Activated CD4-positive, alpha-beta T cell treated with anti-CD3 and anti-CD28 coated beads, Interleukin-2, amount 50 U/mL, for 48 hours (primary cell): ENCODE data around the gene P2RX4.
A peak's percentile ranks its signal among the peaks of the same experiment; 100 is the strongest.
"Not testable (repeated sequence)": the region's sequence is repeated elsewhere in the genome, so short reads cannot be mapped to it uniquely, and the experiment has no call there.

Source experiments
- DNase-seq, 2 experiments: peaks; one replicate each; pipeline ENCODE4 v3.0.0-alpha.2; 2020

P2RX4 gene

GRCh38 chr12:121209624-121210572, at the start of gene P2RX4:
Gene P2RX4 (plus strand): TSS chr12:121210129. CDS start chr12:121210165, 36 bp downstream.
- DNase-seq: peak; percentile 88 to 90

- no peak for DNase-seq
These were observed 47.5 kb upstream of the P2RX4 start for GRCh38 chr12:121162384-121162783.

GRCh38 chr12:121162985-121163384, 46.9 kb upstream of the P2RX4 start:
- DNase-seq: no peak

- not testable (repeated sequence) for DNase-seq
These were observed 45.1 kb upstream of the P2RX4 start for GRCh38 chr12:121164839-121165238.

GRCh38 chr12:121165316-121165715, 44.6 kb upstream of the P2RX4 start:
- no peak for DNase-seq

GRCh38 chr12:121166356-121166755, 43.6 kb upstream of the P2RX4 start:
- DNase-seq: no peak

- no peak for DNase-seq
These were observed 42.6 kb upstream of the P2RX4 start for GRCh38 chr12:121167232-121167820.

GRCh38 chr12:121167951-121168350, 42.0 kb upstream of the P2RX4 start:
- no peak for DNase-seq

GRCh38 chr12:121170151-121170550, 39.8 kb upstream of the P2RX4 start:
- DNase-seq: no peak

- DNase-seq: no peak
These were observed 39.2 kb upstream of the P2RX4 start for GRCh38 chr12:121170611-121171260.

GRCh38 chr12:121172145-121172544, 37.8 kb upstream of the P2RX4 start:
- DNase-seq: no peak

- no peak for DNase-seq
These were observed 34.4 kb upstream of the P2RX4 start for GRCh38 chr12:121175383-121176119.

- no peak for DNase-seq
These were observed 33.0 kb upstream of the P2RX4 start for GRCh38 chr12:121176826-121177529.

- no peak for DNase-seq
These were observed 28.7 kb upstream of the P2RX4 start for GRCh38 chr12:121181181-121181580.

GRCh38 chr12:121182222-121182893, 27.6 kb upstream of the P2RX4 start:
- DNase-seq: no peak

GRCh38 chr12:121184425-121184824, 25.5 kb upstream of the P2RX4 start:
- DNase-seq: no peak

GRCh38 chr12:121184984-121185889, 24.7 kb upstream of the P2RX4 start:
- DNase-seq: no peak

GRCh38 chr12:121186826-121187225, 23.1 kb upstream of the P2RX4 start:
- no peak for DNase-seq

- no peak for DNase-seq
These were observed 22.4 kb upstream of the P2RX4 start for GRCh38 chr12:121187501-121187900.

GRCh38 chr12:121188227-121188626, 21.7 kb upstream of the P2RX4 start:
- DNase-seq: no peak

- no peak for DNase-seq
These were observed 20.8 kb upstream of the P2RX4 start for GRCh38 chr12:121189131-121189530.
